Esophagus muscularis mucosa (tissue), 4 donors: ENCODE measurements around the gene PPARD.

Source experiments
- CTCF ChIP-seq, 3 experiments: fragments of 200-600 bp in 2 of 3; fragments of 450-650 bp in 1 of 3; sonication (generic) in 2 of 3; IDR thresholded peaks; one replicate each; pipeline ENCODE4 v1.5.1; 2017 to 2019; ENCODE audit warnings: antibody characterized with exemption in 3 of 3, mild to moderate bottlenecking in 2 of 3, moderate library complexity in 1 of 3
- EP300 ChIP-seq: sonication (generic); formaldehyde crosslinking; IDR thresholded peaks from one replicate; pipeline ENCODE4 v1.6.1; 2017; ENCODE audit warnings: antibody characterized with exemption
- POLR2A ChIP-seq: fragments of 450-650 bp; IDR thresholded peaks from one replicate; pipeline ENCODE4 v1.6.1; 2017; ENCODE audit warnings: antibody characterized with exemption, moderate library complexity, mild to moderate bottlenecking, low read depth
- POLR2AphosphoS5 ChIP-seq, 2 donors: sonication (generic); formaldehyde crosslinking; IDR thresholded peaks; one replicate each; pipeline ENCODE4 v1.6.1; 2017; ENCODE audit warnings: antibody characterized with exemption in 2 of 2

GRCh38 chr6:35425284-35425683 is 82.9 kb downstream of the PPARD start:
- no peak for TF ChIP-seq POLR2A
- TF ChIP-seq CTCF (IDR thresholded peaks at IDR 0.05): no peak
- TF ChIP-seq POLR2AphosphoS5 (IDR thresholded peaks at IDR 0.05): no peak
- TF ChIP-seq EP300: no peak
